Measurements from ENCODE around the gene ATXN1. TPM values are rescaled to one million over a fixed set of nuclear protein-coding genes. Genes with fewer than 3 reads are reported as not detected.

ATXN1 gene
- total and polyA plus RNA-seq, 2 of the 8 experiments (the other 6 are each of a cell fraction or from before 2014, with no cell fraction given), result 1.6 to 4.0 TPM

- Histone ChIP-seq H4K20me1 (replicated peaks in 1 of 2; ENCODE audit: control insufficient read depth in 1 of 2, insufficient read depth in 2 of 2, low read length in 2 of 2) (no peaks in the 10 kb centered on the region), H3K79me1 (ENCODE audit: low read depth, low read length) (no peaks in the 10 kb centered on the region), H2AFZ (ENCODE audit: low read length) (no peak overlapping the region), H3K36me3 (ENCODE audit: control insufficient read depth in 2 of 4, insufficient read depth in 4 of 4, low read length in 3 of 4) (no peaks in the 10 kb centered on the region), H2AK5ac (ENCODE audit: low read depth, low read length) (no peak overlapping the region), H4K91ac (replicated peaks; ENCODE audit: insufficient read length, low read length) (no peak overlapping the region), H4K5ac (ENCODE audit: insufficient read length, low read depth, low read length) (no peak overlapping the region), H3K9me3 (ENCODE audit: insufficient read depth in 2 of 2, low read depth in 1 of 2, low read length in 1 of 2) (no peaks in the 10 kb centered on the region), H3K18ac (ENCODE audit: extremely low read depth, low read length) (no peak overlapping the region), H3K4ac (replicated peaks; ENCODE audit: insufficient read length, low read depth, low read length) (no peak overlapping the region), H3K56ac (replicated peaks; ENCODE audit: insufficient read length, low read depth, low read length) (no peak overlapping the region), H4K8ac (ENCODE audit: extremely low read depth, insufficient read depth, low read length) (no peak overlapping the region), H3K27ac (ENCODE audit: low read depth, low read length) (no peak overlapping the region), H3K23me2 (ENCODE audit: low read depth, low read length) (no peaks in the 10 kb centered on the region), H3K23ac (ENCODE audit: insufficient read length) (no peak overlapping the region), H3K4me1 (replicated peaks in 1 of 4; ENCODE audit: control insufficient read depth in 3 of 4, insufficient read depth in 4 of 4, low read length in 3 of 4) (peaks cover 0 to 4% (median 2%) of the 10 kb centered on the region in 4 experiments; a peak in 2 of 7 replicates), H3K4me2 (ENCODE audit: insufficient read depth in 1 of 2, low read depth in 2 of 2, low read length in 2 of 2) (no peak overlapping the region), H3K79me2 (ENCODE audit: control insufficient read depth in 1 of 2, insufficient read depth in 2 of 2, low read length in 2 of 2) (no peaks in the 10 kb centered on the region), H2BK120ac (replicated peaks; ENCODE audit: low read depth, low read length) (no peak overlapping the region), H3K9ac (replicated peaks in 1 of 4; ENCODE audit: extremely low read depth in 1 of 4, low read depth in 3 of 4, low read length in 3 of 4) (no peak overlapping the region), H3K4me3 (ENCODE audit: extremely low read depth in 1 of 4, insufficient read depth in 2 of 4, low read depth in 3 of 4, low read length in 4 of 4) (no peak overlapping the region), H3K14ac (ENCODE audit: insufficient read length) (no peak overlapping the region), H2BK20ac (ENCODE audit: low read length) (no peak overlapping the region), H2BK12ac (ENCODE audit: low read depth, low read length) (no peak overlapping the region), H2BK15ac (ENCODE audit: low read length) (no peak overlapping the region), H2BK5ac (ENCODE audit: low read depth, low read length) (no peak overlapping the region), H3K27me3 (replicated peaks in 1 of 4; ENCODE audit: control insufficient read depth in 3 of 4, extremely low read depth in 1 of 4, insufficient read depth in 3 of 4, low read length in 3 of 4) (no peaks in the 10 kb centered on the region)
- ChIA-PET CTCF (ENCODE audit: partially characterized antibody) (no interaction called here), POLR2A (ENCODE audit: partially characterized antibody) (no interaction called here)
- WGBS, 2 experiments (ENCODE audit: extremely low coverage in 1 of 2, insufficient coverage in 1 of 2, insufficient read length in 1 of 2, insufficient replicate concordance in 2 of 2, low coverage in 1 of 2, low lambda C conversion rate in 2 of 2, missing lambda C conversion rate in 1 of 2), result 91% methylated on average over 2 of the region's 2 CpGs; no CpG with 5 or more reads in 1 of the 2 experiments
- DNase-seq (ENCODE audit: low read depth in 1 of 2, low spot score in 2 of 2), result no peak
- no peak for FAIRE-seq
- TF ChIP-seq TAF7 (optimal IDR thresholded peaks at IDR 0.05; ENCODE audit: borderline replicate concordance, low read depth, low read length), result no peak
- TF ChIP-seq CBX5 (IDR thresholded peaks at IDR 0.05; ENCODE audit: low read depth, low read length), result no peak
- TF ChIP-seq TAF1 (IDR thresholded peaks at IDR 0.05; ENCODE audit: low read depth, low read length), result no peak
- no peak for TF ChIP-seq GTF2F1 (IDR thresholded peaks at IDR 0.05; ENCODE audit: borderline replicate concordance, low read depth, low read length)
- no peak for TF ChIP-seq SIN3A (conservative IDR thresholded peaks at IDR 0.05 in 1 of 2, IDR thresholded peaks at IDR 0.05 in 1 of 2; ENCODE audit: low read depth in 1 of 2, low read length in 2 of 2)
- no peak for TF ChIP-seq RBBP5 (IDR thresholded peaks at IDR 0.05; ENCODE audit: borderline replicate concordance, low read depth, low read length)
- no peak for TF ChIP-seq ATF3 (IDR thresholded peaks at IDR 0.05; ENCODE audit: insufficient read depth, low read depth, low read length)
- no peak for TF ChIP-seq SAP30 (IDR thresholded peaks at IDR 0.05; ENCODE audit: insufficient read depth, insufficient replicate concordance, low read length)
- no peak for TF ChIP-seq FOSL1 (IDR thresholded peaks at IDR 0.05; ENCODE audit: insufficient read depth, low read depth, low read length)
- TF ChIP-seq SP4 (IDR thresholded peaks at IDR 0.05; ENCODE audit: low read length), result no peak
- no peak for TF ChIP-seq TBP (IDR thresholded peaks at IDR 0.05; ENCODE audit: low read depth, low read length)
- TF ChIP-seq HDAC6 (IDR thresholded peaks at IDR 0.05; ENCODE audit: low read depth, low read length), result no peak
- no peak for TF ChIP-seq RAD21 (IDR thresholded peaks at IDR 0.05 in 1 of 2, conservative IDR thresholded peaks at IDR 0.05 in 1 of 2; ENCODE audit: low read depth in 2 of 2, low read length in 2 of 2)
Measured at GRCh38 chr6:16670617-16671051, 90.6 kb downstream of the ATXN1 start.
